ENCODE data around the gene TNS3.
"Not testable (repeated sequence)": the region's sequence is repeated elsewhere in the genome, so short reads cannot be mapped to it uniquely, and the experiment has no call there.

The TNS3 gene

DNA sequence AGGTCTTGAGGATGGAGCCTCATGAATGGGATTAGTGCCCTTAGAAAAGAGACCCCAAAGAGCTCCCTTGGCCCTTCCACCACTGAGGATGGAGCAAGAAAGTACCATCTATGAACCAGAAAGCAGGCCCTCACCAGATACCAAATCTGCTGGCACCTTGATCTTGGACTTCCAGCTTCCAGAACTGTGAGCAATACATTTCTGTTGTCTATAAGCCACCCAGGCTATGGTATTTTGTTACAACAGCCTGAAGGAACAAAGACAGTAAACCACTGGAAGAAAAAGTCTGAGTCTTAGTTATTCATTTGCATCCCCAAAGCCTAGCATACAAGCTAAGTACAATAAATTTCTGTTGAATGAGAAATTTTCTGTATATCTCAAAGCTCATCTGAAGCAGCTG is 37.9 kb upstream of the TNS3 start:
- no peaks in the 10 kb centered on the region for H3K36me3 ChIP-seq (ENCODE audit: insufficient read depth, low read length)
- H3K27ac ChIP-seq (ENCODE audit: low read depth, low read length), result no peak overlapping the region
- H3K79me2 ChIP-seq (ENCODE audit: control insufficient read depth, insufficient read depth, low read length, unreplicated experiment), result no peaks in the 10 kb centered on the region
- no peak overlapping the region for H3K4me3 ChIP-seq (ENCODE audit: low read depth, low read length)
- H3K27me3 ChIP-seq (ENCODE audit: insufficient read depth, low read length), result no peaks in the 10 kb centered on the region
- no peak overlapping the region for H2AFZ ChIP-seq (ENCODE audit: low read length, unreplicated experiment)
- H3K4me1 ChIP-seq (ENCODE audit: control insufficient read depth, insufficient read depth, low read length, unreplicated experiment), result peaks cover 13% of the 10 kb centered on the region

DNA sequence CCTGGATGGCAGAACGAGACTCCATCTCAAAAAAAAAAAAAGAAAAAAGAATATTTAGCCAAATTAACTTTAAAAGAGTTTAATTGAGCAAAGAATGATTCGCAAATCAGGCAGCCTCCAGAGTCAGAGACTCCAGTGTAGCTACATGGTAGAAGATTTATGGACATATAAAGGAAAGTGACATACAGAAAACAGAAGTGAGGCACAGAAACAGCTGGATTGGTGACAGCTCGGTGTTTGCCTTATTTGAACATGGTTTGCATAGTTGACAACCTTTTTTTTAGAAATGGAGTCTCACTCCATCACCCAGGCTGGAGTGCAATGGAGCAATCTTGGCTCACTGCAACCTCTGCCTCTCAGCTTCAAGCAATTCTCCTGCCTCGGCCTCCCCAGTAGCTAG is 35.2 kb upstream of the TNS3 start:
- Histone ChIP-seq H3K79me2 (ENCODE audit: control insufficient read depth, insufficient read depth, low read length, unreplicated experiment) (no peaks in the 10 kb centered on the region), H2AFZ (ENCODE audit: low read length, unreplicated experiment) (no peak overlapping the region), H3K36me3 (ENCODE audit: insufficient read depth, low read length) (no peaks in the 10 kb centered on the region), H3K27me3 (ENCODE audit: insufficient read depth, low read length) (no peaks in the 10 kb centered on the region), H3K27ac (ENCODE audit: low read depth, low read length) (no peak overlapping the region), H3K4me3 (ENCODE audit: low read depth, low read length) (no peak overlapping the region), H3K4me1 (ENCODE audit: control insufficient read depth, insufficient read depth, low read length, unreplicated experiment) (no peaks in the 10 kb centered on the region)

GRCh38 chr7:47614450-47614849 is 32.5 kb upstream of the TNS3 start:
- Histone ChIP-seq H3K4me1 (ENCODE audit: control insufficient read depth, insufficient read depth, low read length, unreplicated experiment) (peaks cover 8% of the 10 kb centered on the region), H3K36me3 (ENCODE audit: insufficient read depth, low read length) (no peaks in the 10 kb centered on the region), H3K4me3 (ENCODE audit: low read depth, low read length) (no peak overlapping the region), H3K27ac (ENCODE audit: low read depth, low read length) (no peak overlapping the region), H3K79me2 (ENCODE audit: control insufficient read depth, insufficient read depth, low read length, unreplicated experiment) (no peaks in the 10 kb centered on the region), H3K27me3 (ENCODE audit: insufficient read depth, low read length) (no peaks in the 10 kb centered on the region), H2AFZ (ENCODE audit: low read length, unreplicated experiment) (no peak overlapping the region)

DNA sequence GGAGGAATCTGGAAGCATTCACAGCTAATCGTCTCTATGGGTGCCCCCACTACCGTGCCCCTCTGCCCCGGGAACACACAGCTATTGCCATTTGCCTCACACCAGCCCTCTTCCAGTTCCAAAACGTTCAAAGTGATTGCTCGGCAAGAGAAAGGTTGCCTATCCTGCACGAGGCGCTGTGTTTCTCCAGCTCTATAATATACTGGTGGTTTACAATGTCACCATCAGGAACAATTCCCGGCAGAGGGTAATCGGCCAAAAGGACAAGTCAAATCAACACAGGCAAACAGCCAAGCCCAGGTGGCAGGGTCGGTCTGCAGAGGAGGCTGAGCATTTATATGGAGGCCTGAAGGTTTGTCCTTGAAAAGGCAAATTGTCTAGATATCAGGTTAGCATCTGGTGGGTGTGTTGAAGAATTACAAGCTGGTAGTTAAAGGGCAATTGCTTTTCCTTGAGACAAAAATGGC is 29.2 kb upstream of the TNS3 start:
- Histone ChIP-seq H3K36me3 (ENCODE audit: insufficient read depth, low read length) (no peaks in the 10 kb centered on the region), H3K79me2 (ENCODE audit: control insufficient read depth, insufficient read depth, low read length, unreplicated experiment) (no peaks in the 10 kb centered on the region), H3K4me3 (ENCODE audit: low read depth, low read length) (no peak overlapping the region), H2AFZ (ENCODE audit: low read length, unreplicated experiment) (peak overlapping the region; percentile 43), H3K27me3 (ENCODE audit: insufficient read depth, low read length) (no peaks in the 10 kb centered on the region), H3K27ac (ENCODE audit: low read depth, low read length) (no peak overlapping the region), H3K4me1 (ENCODE audit: control insufficient read depth, insufficient read depth, low read length, unreplicated experiment) (peaks cover 12% of the 10 kb centered on the region)

- no peaks in the 10 kb centered on the region for H3K27me3 ChIP-seq (ENCODE audit: insufficient read depth, low read length)
- H3K27ac ChIP-seq (ENCODE audit: low read depth, low read length), result peak overlapping the region; percentile 27
- H3K36me3 ChIP-seq (ENCODE audit: insufficient read depth, low read length), result no peaks in the 10 kb centered on the region
- peaks cover 17% of the 10 kb centered on the region for H3K4me1 ChIP-seq (ENCODE audit: control insufficient read depth, insufficient read depth, low read length, unreplicated experiment)
- no peak overlapping the region for H3K4me3 ChIP-seq (ENCODE audit: low read depth, low read length)
- no peaks in the 10 kb centered on the region for H3K79me2 ChIP-seq (ENCODE audit: control insufficient read depth, insufficient read depth, low read length, unreplicated experiment)
- H2AFZ ChIP-seq (ENCODE audit: low read length, unreplicated experiment), result peak overlapping the region; percentile 43
Measured at GRCh38 chr7:47610506-47611044, 28.7 kb upstream of the TNS3 start.

DNA sequence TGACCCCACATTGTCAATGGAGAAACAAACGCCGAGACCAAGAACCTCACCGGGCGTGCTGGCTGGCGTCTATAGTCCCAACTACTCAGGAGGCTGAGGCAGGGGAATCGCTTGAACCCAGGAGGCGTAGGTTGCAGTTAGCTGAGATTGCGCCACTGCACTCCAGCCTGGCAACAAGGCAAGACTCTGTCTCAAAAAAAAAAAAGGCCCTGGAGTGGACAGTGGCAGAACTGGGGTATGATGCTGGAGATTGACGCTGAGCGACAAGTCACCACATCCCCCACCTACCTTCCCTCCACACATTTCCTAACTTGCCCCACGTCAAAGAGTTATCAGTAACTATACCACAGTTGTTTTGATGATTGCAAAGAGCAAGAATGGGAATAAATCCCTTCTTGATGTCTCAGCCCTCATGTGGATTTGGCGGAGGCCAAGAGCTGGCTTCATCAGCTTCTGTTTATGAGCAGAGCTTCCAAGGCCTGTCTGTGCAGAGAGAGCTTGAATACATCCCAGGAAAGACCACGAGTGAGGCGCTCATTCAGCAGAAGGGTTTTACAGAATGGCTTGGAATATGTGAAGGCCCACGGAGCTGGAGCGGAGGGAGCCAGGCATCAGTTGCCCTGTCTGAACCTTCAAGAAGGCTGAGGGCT is 28.0 kb upstream of the TNS3 start:
- Histone ChIP-seq H3K27me3 (ENCODE audit: insufficient read depth, low read length) (no peaks in the 10 kb centered on the region), H3K36me3 (ENCODE audit: insufficient read depth, low read length) (no peaks in the 10 kb centered on the region), H3K4me3 (ENCODE audit: low read depth, low read length) (no peak overlapping the region), H3K4me1 (ENCODE audit: control insufficient read depth, insufficient read depth, low read length, unreplicated experiment) (peaks cover 23% of the 10 kb centered on the region), H2AFZ (ENCODE audit: low read length, unreplicated experiment) (peak overlapping the region; percentile 43), H3K27ac (ENCODE audit: low read depth, low read length) (peak overlapping the region; percentile 27), H3K79me2 (ENCODE audit: control insufficient read depth, insufficient read depth, low read length, unreplicated experiment) (no peaks in the 10 kb centered on the region)

GRCh38 chr7:47606593-47607046 is 24.7 kb upstream of the TNS3 start:
- peaks cover 44% of the 10 kb centered on the region for H3K4me1 ChIP-seq (ENCODE audit: control insufficient read depth, insufficient read depth, low read length, unreplicated experiment)
- not testable (repeated sequence) for H2AFZ ChIP-seq (ENCODE audit: low read length, unreplicated experiment)

GRCh38 chr7:47605816-47606575 is 24.1 kb upstream of the TNS3 start:
- peaks cover 50% of the 10 kb centered on the region for H3K4me1 ChIP-seq (ENCODE audit: control insufficient read depth, insufficient read depth, low read length, unreplicated experiment)
- H3K27ac ChIP-seq (ENCODE audit: low read depth, low read length), result peak overlapping the region; percentile 90
- H3K4me3 ChIP-seq (ENCODE audit: low read depth, low read length), result no peak overlapping the region
- H2AFZ ChIP-seq (ENCODE audit: low read length, unreplicated experiment), result no peak overlapping the region
- no peaks in the 10 kb centered on the region for H3K36me3 ChIP-seq (ENCODE audit: insufficient read depth, low read length)
- H3K27me3 ChIP-seq (ENCODE audit: insufficient read depth, low read length), result no peaks in the 10 kb centered on the region
- no peaks in the 10 kb centered on the region for H3K79me2 ChIP-seq (ENCODE audit: control insufficient read depth, insufficient read depth, low read length, unreplicated experiment)

More at GRCh38 chr7:47606593-47607046, 24.7 kb upstream of the TNS3 start:
- peak overlapping the region; percentile 90 for H3K27ac ChIP-seq (ENCODE audit: low read depth, low read length)
- not testable (repeated sequence) for H3K36me3 ChIP-seq (ENCODE audit: insufficient read depth, low read length); H3K27me3 ChIP-seq (ENCODE audit: insufficient read depth, low read length); H3K4me3 ChIP-seq (ENCODE audit: low read depth, low read length); H3K79me2 ChIP-seq (ENCODE audit: control insufficient read depth, insufficient read depth, low read length, unreplicated experiment)

GRCh38 chr7:47604496-47604890 is 22.6 kb upstream of the TNS3 start:
- Histone ChIP-seq H3K4me3 (ENCODE audit: low read depth, low read length) (no peak overlapping the region), H3K36me3 (ENCODE audit: insufficient read depth, low read length) (no peaks in the 10 kb centered on the region), H3K79me2 (ENCODE audit: control insufficient read depth, insufficient read depth, low read length, unreplicated experiment) (no peaks in the 10 kb centered on the region), H3K4me1 (ENCODE audit: control insufficient read depth, insufficient read depth, low read length, unreplicated experiment) (peaks cover 57% of the 10 kb centered on the region), H2AFZ (ENCODE audit: low read length, unreplicated experiment) (no peak overlapping the region), H3K27me3 (ENCODE audit: insufficient read depth, low read length) (no peaks in the 10 kb centered on the region), H3K27ac (ENCODE audit: low read depth, low read length) (peak overlapping the region; percentile 90)

DNA sequence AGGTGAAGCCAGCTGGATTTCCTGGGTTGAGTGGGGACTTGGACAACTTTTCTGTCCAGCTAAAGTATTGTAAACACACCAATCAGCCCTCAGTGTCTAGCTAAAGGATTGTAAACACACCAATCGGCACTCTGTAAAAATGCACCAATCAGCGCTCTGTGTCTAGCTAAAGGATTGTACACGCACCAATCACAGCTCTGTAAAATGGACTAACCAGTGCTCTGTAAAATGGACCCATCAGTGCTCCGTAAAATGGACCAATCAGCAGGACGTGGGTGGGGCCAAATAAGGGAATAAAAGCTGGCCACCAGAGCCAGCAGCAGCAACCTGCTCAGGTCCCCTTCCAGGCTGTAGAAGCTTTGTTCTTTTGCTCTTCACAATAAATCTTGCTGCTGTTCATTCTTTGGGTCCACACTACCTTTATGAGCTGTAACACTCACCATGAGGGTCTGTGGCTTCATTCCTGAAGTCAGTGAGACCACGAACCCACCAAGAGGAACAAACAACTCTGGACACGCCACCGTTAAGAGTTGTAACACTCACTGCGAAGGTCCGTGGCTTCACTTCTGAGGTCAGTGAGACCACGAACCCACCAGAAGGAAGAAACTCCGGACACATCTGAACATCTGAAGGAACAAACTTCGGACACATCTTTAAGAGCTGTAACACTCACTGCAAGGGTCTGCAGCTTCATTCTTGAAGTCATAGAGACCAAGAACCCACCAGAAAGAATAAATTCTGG is 21.8 kb upstream of the TNS3 start:
- peaks cover 58% of the 10 kb centered on the region for H3K4me1 ChIP-seq (ENCODE audit: control insufficient read depth, insufficient read depth, low read length, unreplicated experiment)
- peak overlapping the region; percentile 90 for H3K27ac ChIP-seq (ENCODE audit: low read depth, low read length)
- not testable (repeated sequence) for H3K79me2 ChIP-seq (ENCODE audit: control insufficient read depth, insufficient read depth, low read length, unreplicated experiment); H2AFZ ChIP-seq (ENCODE audit: low read length, unreplicated experiment); H3K27me3 ChIP-seq (ENCODE audit: insufficient read depth, low read length); H3K4me3 ChIP-seq (ENCODE audit: low read depth, low read length); H3K36me3 ChIP-seq (ENCODE audit: insufficient read depth, low read length)
